PC-3 (cell line): ENCODE results near the gene GSDMA. TPM values are rescaled to one million over a fixed set of nuclear protein-coding genes. Genes with fewer than 3 reads are reported as not detected.

Source experiments
- ATAC-seq: fragments of 200-7000 bp; cut with Tn5 transposase; 2 replicates; pipeline ENCODE4 v1.9.1; 2020; ENCODE audit warnings: mild to moderate bottlenecking, moderate library complexity
- BruUV-seq: library from RNA; stranded (reverse); fragments of 400-500 nt; replicated peaks from 2 replicates; lab custom pipeline; 2021; lab: Mats Ljungman, UMichigan
- CTCF ChIA-PET: fragments of 300-600 bp; sonication (Branson Sonifier 250); formaldehyde crosslinking; loops from one replicate; lab custom pipeline; 2022; ENCODE audit warnings: antibody characterized with exemption; lab: Charles Lee
- POLR2A ChIA-PET: fragments of 300-600 bp; sonication (Branson Sonifier 250); formaldehyde crosslinking; loops from one replicate; lab custom pipeline; 2022; ENCODE audit warnings: antibody characterized with exemption; ENCODE audit not compliant: unreplicated experiment; lab: Charles Lee
- DNase-seq: peaks from one replicate; pipeline ENCODE4 v3.0.0-alpha.2; 2015
- H2AFZ ChIP-seq: fragments of 300-600 bp; sonication (generic); 2 replicates; pipeline ENCODE4 v1.6.0; 2016; ENCODE audit warnings: antibody characterized with exemption, low read length
- H3F3A ChIP-seq: fragments of 300-600 bp; sonication (generic); one replicate; pipeline ENCODE4 v1.6.0; 2017; ENCODE audit warnings: antibody characterized with exemption, low read length, control low read depth, mild to moderate bottlenecking; ENCODE audit not compliant: unreplicated experiment
- H3K27ac ChIP-seq: fragments of 300-600 bp; sonication (generic); 2 replicates; pipeline ENCODE4 v1.5.1; 2016; ENCODE audit warnings: mild to moderate bottlenecking, low read length
- H3K27me3 ChIP-seq: fragments of 300-600 bp; sonication (generic); 2 replicates; pipeline ENCODE4 v1.6.1; 2016; ENCODE audit warnings: low read length, mixed read lengths
- H3K36me3 ChIP-seq: fragments of 300-600 bp; sonication (generic); 2 replicates; pipeline ENCODE4 v1.6.1; 2016; ENCODE audit warnings: low read depth, mixed run types, low read length, mixed read lengths
- H3K4me1 ChIP-seq: fragments of 300-600 bp; sonication (generic); 2 replicates; pipeline ENCODE4 v1.5.1; 2016; ENCODE audit warnings: low read length; ENCODE audit not compliant: insufficient read depth
- H3K4me2 ChIP-seq: fragments of 300-600 bp; sonication (generic); 2 replicates; pipeline ENCODE4 v1.6.0; 2016; ENCODE audit warnings: low read length
- H3K4me3 ChIP-seq: fragments of 300-600 bp; sonication (generic); 2 replicates; pipeline ENCODE4 v1.5.1; 2016; ENCODE audit warnings: mild to moderate bottlenecking, low read length, mixed read lengths
- H3K79me2 ChIP-seq: fragments of 300-600 bp; sonication (generic); 2 replicates; pipeline ENCODE4 v1.6.1; 2017; ENCODE audit warnings: low read length, mixed read lengths
- H3K9ac ChIP-seq: fragments of 300-600 bp; sonication (generic); 2 replicates; pipeline ENCODE4 v1.6.0; 2016; ENCODE audit warnings: mild to moderate bottlenecking, low read length
- H3K9me2 ChIP-seq: fragments of 300-600 bp; sonication (generic); replicated peaks from 2 replicates; pipeline ENCODE4 v1.6.1; 2016; ENCODE audit warnings: mixed run types, low read length, mixed read lengths
- H3K9me3 ChIP-seq: fragments of 300-600 bp; sonication (generic); 2 replicates; pipeline ENCODE4 v1.6.1; 2016; ENCODE audit warnings: low read length, mixed read lengths
- H4K20me1 ChIP-seq: fragments of 300-600 bp; sonication (generic); 2 replicates; pipeline ENCODE4 v1.6.1; 2016; ENCODE audit warnings: low read length, mixed read lengths
- EZH2 ChIP-seq: fragments of 300-600 bp; sonication (generic); IDR thresholded peaks from one replicate; pipeline ENCODE4 v1.6.1; 2017; ENCODE audit warnings: antibody characterized with exemption, mild to moderate bottlenecking, low read length; ENCODE audit not compliant: unreplicated experiment
- EZH2phosphoT487 ChIP-seq: fragments of 300-600 bp; sonication (generic); IDR thresholded peaks from 2 replicates; pipeline ENCODE4 v1.6.1; 2018; ENCODE audit warnings: mild to moderate bottlenecking, antibody characterized with exemption, low read length, borderline replicate concordance
- intact Hi-C: fragments of 100-400 bp; cut with micrococcal nuclease; formaldehyde crosslinking; loops from 2 replicates; pipeline ENCODE4 v1.9.0; 2023
- total RNA-seq: library from RNA; depleted of rRNA; stranded (reverse); fragments of >200 nt; gene quantifications from 2 replicates; pipeline ENCODE4 v1.2.3, GENCODE V29; 2014
- TF ChIP-seq, protein P1 (sequence below): fragments of 300-600 bp; sonication (generic); conservative IDR thresholded peaks from 2 replicates; pipeline ENCODE4 v1.5.1; 2017; ENCODE audit warnings: antibody characterized with exemption, low read depth, mild to moderate bottlenecking, low read length

GSDMA gene
- total RNA-seq, 1 experiment from 2014 or later = not detected

DNA sequence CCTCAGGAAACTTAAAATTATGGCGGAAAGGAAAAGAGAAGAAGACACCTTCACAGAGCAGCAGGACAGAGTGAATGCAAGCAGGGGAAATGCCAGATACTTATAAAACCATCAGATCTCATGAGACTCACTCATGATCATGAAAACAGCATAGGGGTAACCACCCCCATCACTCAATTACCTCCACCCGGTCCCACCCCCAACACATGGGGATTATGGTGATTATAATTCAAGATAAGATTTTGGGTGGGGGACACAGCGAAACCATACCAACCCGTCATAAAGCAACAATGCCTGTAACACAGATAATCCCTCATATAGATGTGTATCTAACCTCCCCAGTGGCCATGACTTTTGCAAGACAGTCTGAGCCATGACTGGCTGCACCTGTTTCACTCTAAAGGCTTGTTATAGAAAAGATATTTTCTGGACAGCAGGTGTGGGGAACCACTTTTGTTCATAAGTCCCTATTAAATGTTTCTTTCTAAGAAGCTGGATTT is 7.0 kb upstream of the GSDMA start:
- no peak overlapping the region for H3K9ac ChIP-seq
- no peaks in the 10 kb centered on the region for H3K27me3 ChIP-seq
- H3K36me3 ChIP-seq = no peaks in the 10 kb centered on the region
- ChIA-PET CTCF (no interaction called here), POLR2A (no interaction called here)
- no peak overlapping the region for H3K4me3 ChIP-seq
- ATAC-seq = no peak
- intact Hi-C loops = no loop called here
- H3K9me2 ChIP-seq = no peaks in the 10 kb centered on the region
- no peak overlapping the region for H3K4me2 ChIP-seq
- no peaks in the 10 kb centered on the region for H3F3A ChIP-seq
- H2AFZ ChIP-seq = no peak overlapping the region
- H3K79me2 ChIP-seq = no peaks in the 10 kb centered on the region
- peaks cover 8% of the 10 kb centered on the region for H3K4me1 ChIP-seq
- no peak for DNase-seq
- no peaks in the 10 kb centered on the region for H4K20me1 ChIP-seq
- H3K9me3 ChIP-seq = no peaks in the 10 kb centered on the region
- BruUV-seq = no TSS peak
- TF ChIP-seq, protein P1, sequence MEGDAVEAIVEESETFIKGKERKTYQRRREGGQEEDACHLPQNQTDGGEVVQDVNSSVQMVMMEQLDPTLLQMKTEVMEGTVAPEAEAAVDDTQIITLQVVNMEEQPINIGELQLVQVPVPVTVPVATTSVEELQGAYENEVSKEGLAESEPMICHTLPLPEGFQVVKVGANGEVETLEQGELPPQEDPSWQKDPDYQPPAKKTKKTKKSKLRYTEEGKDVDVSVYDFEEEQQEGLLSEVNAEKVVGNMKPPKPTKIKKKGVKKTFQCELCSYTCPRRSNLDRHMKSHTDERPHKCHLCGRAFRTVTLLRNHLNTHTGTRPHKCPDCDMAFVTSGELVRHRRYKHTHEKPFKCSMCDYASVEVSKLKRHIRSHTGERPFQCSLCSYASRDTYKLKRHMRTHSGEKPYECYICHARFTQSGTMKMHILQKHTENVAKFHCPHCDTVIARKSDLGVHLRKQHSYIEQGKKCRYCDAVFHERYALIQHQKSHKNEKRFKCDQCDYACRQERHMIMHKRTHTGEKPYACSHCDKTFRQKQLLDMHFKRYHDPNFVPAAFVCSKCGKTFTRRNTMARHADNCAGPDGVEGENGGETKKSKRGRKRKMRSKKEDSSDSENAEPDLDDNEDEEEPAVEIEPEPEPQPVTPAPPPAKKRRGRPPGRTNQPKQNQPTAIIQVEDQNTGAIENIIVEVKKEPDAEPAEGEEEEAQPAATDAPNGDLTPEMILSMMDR = no peak
- TF ChIP-seq EZH2 = no peak
- no peak for TF ChIP-seq EZH2phosphoT487
- no peak overlapping the region for H3K27ac ChIP-seq

DNA sequence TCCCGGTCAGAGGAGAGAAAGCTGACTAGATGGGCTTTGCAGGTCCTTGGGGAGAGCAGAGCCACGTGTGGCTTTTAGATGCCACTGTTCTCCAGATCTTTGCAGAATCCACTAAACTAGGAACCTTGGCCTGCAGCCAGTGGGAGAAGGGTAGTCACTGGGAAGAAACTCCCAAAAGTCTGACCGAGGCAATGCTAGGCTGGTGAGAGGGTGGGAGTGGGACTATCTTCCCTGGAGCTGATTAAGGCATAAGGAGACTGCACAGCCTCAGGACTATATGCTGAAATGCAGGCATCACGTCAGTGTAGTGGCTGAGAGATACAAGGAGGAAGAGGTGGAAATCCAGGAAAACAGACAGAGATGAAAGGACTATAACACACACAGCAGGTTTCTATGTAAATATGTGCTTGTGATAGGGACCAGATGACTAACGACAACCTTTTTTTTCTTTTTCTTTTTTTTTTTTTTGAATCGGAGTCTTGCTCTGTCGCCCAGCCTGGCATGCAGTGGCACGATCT is 2.2 kb upstream of the GSDMA start:
- POLR2A ChIA-PET = no interaction called here

DNA sequence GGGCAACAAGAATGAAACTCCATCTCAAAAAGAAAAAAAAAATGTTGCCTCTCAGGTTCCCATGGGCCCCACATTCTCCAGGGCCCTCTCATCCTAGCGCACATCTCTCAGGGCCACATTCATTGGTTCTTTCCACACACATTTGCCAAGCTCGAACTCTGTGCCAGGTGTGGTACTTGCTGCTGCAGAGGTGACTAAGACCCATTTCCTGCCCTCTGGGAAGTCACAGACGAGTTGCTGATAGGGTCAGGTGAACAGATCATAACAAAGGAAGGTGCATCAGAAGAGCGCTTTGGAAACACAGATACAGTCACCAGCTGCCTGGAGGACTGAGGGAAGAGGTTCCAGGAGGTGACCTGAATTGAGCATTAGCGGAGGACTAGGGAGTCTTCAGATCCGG is 1.0 kb downstream of the GSDMA start:
- ATAC-seq (peak; percentile 33; the same call in 1 of the 2 replicates), DNase-seq (peak; percentile 74)
- Histone ChIP-seq H3K4me3 (no peak overlapping the region), H3K4me2 (no peak overlapping the region), H3F3A (no peaks in the 10 kb centered on the region), H3K79me2 (no peaks in the 10 kb centered on the region), H3K9me2 (no peaks in the 10 kb centered on the region), H3K4me1 (no peaks in the 10 kb centered on the region), H3K36me3 (no peaks in the 10 kb centered on the region), H2AFZ (no peak overlapping the region), H3K9ac (no peak overlapping the region), H3K9me3 (no peaks in the 10 kb centered on the region), H3K27ac (no peak overlapping the region), H4K20me1 (no peaks in the 10 kb centered on the region), H3K27me3 (no peaks in the 10 kb centered on the region)
- ChIA-PET POLR2A (no interaction called here), CTCF (no interaction called here)
- no TSS peak for BruUV-seq
- TF ChIP-seq, protein P1 = no peak
- TF ChIP-seq EZH2phosphoT487 (no peak), EZH2 (no peak)
- intact Hi-C loops = no loop called here

More for the DNA sequence above, 2.2 kb upstream of the GSDMA start:
- no peaks in the 10 kb centered on the region for H3F3A ChIP-seq
- H3K27ac ChIP-seq = no peak overlapping the region
- no peaks in the 10 kb centered on the region for H4K20me1 ChIP-seq
- no peaks in the 10 kb centered on the region for H3K79me2 ChIP-seq
- no peak overlapping the region for H2AFZ ChIP-seq
- BruUV-seq = no TSS peak
- no peak overlapping the region for H3K4me3 ChIP-seq
- H3K9me2 ChIP-seq = no peaks in the 10 kb centered on the region
- no peaks in the 10 kb centered on the region for H3K4me1 ChIP-seq
- no peak for DNase-seq
- no peaks in the 10 kb centered on the region for H3K9me3 ChIP-seq
- CTCF ChIA-PET = no interaction called here
- no peak for ATAC-seq
- no peaks in the 10 kb centered on the region for H3K27me3 ChIP-seq
- H3K4me2 ChIP-seq = no peak overlapping the region
- TF ChIP-seq EZH2 (no peak), EZH2phosphoT487 (no peak)
- TF ChIP-seq, protein P1 = no peak
- H3K9ac ChIP-seq = no peak overlapping the region
- intact Hi-C loops = no loop called here
- no peaks in the 10 kb centered on the region for H3K36me3 ChIP-seq
